HFFc6 (cell line): ENCODE data around the gene PTPRE. TPM values are rescaled to one million over a fixed set of nuclear protein-coding genes. Genes with fewer than 3 reads are reported as not detected.

Source experiments
- DNase-seq: peaks from one replicate; pipeline ENCODE4 v3.0.0-alpha.2; 2018
- H3K27ac Mint-ChIP-seq: 2 replicates; pipeline ENCODE4 v1.8.0; 2020; ENCODE audit warnings: mild to moderate bottlenecking, mixed read lengths
- H3K27me3 Mint-ChIP-seq: 2 replicates; pipeline ENCODE4 v1.8.0; 2021; ENCODE audit warnings: mild to moderate bottlenecking, moderate library complexity, mixed read lengths; ENCODE audit not compliant: insufficient read depth
- H3K36me3 Mint-ChIP-seq: 2 replicates; pipeline ENCODE4 v1.8.0; 2021; ENCODE audit warnings: low read depth, mixed read lengths
- H3K4me1 Mint-ChIP-seq: 2 replicates; pipeline ENCODE4 v1.8.0; 2020; ENCODE audit warnings: low read depth, mixed read lengths
- H3K4me3 Mint-ChIP-seq: 2 replicates; pipeline ENCODE4 v1.8.0; 2020; ENCODE audit warnings: mild to moderate bottlenecking, moderate library complexity, mixed read lengths
- H3K9me3 Mint-ChIP-seq: 2 replicates; pipeline ENCODE4 v1.8.0; 2020; ENCODE audit warnings: mild to moderate bottlenecking, mixed read lengths
- CTCF ChIP-seq: fragments of 200-600 bp; sonication (generic); IDR thresholded peaks from 2 replicates; pipeline ENCODE4 v1.5.0; 2021; ENCODE audit warnings: antibody characterized with exemption, mild to moderate bottlenecking
- total RNA-seq, 6 experiments: library from RNA; stranded (reverse); fragmentation: NEBNext Ultra II Directional; extraction: Animal tissue kit (Norgen Biotek cat#: 25700); gene quantifications; 2 replicates in 1 of 6; 3 replicates in 5 of 6; pipeline ENCODE4 v1.2.3, GENCODE V29; 2021

The PTPRE gene
- total RNA-seq, 6 experiments from 2014 or later: 0.14 to 0.37 (median 0.15) TPM; not detected in 3

GRCh38 chr10:127874671-127875448 lies 32.0 kb upstream of the PTPRE start:
- Mint-ChIP-seq H3K27ac (no peak overlapping the region), H3K9me3 (peaks cover 43% of the 10 kb centered on the region), H3K36me3 (no peaks in the 10 kb centered on the region), H3K4me1 (no peaks in the 10 kb centered on the region), H3K4me3 (no peak overlapping the region), H3K27me3 (no peaks in the 10 kb centered on the region; the same call in none of the 2 replicates)
- no peak for DNase-seq
- no peak for TF ChIP-seq CTCF

GRCh38 chr10:127875449-127875765 lies 31.5 kb upstream of the PTPRE start:
- H3K27ac Mint-ChIP-seq: no peak overlapping the region
- H3K4me3 Mint-ChIP-seq: no peak overlapping the region
- no peak for DNase-seq
- no peaks in the 10 kb centered on the region for H3K4me1 Mint-ChIP-seq
- no peak for TF ChIP-seq CTCF
- H3K27me3 Mint-ChIP-seq: no peaks in the 10 kb centered on the region; the same call in none of the 2 replicates
- H3K9me3 Mint-ChIP-seq: peaks cover 39% of the 10 kb centered on the region
- no peaks in the 10 kb centered on the region for H3K36me3 Mint-ChIP-seq

- Mint-ChIP-seq H3K9me3 (peaks cover 37% of the 10 kb centered on the region), H3K27ac (no peak overlapping the region), H3K27me3 (no peaks in the 10 kb centered on the region; the same call in none of the 2 replicates), H3K4me1 (no peaks in the 10 kb centered on the region), H3K4me3 (no peak overlapping the region), H3K36me3 (no peaks in the 10 kb centered on the region)
- TF ChIP-seq CTCF: no peak
- no peak for DNase-seq
Observed at GRCh38 chr10:127875916-127876315, 31.0 kb upstream of the PTPRE start.

- peaks cover 36% of the 10 kb centered on the region for H3K9me3 Mint-ChIP-seq
- H3K27ac Mint-ChIP-seq: no peak overlapping the region
- H3K27me3 Mint-ChIP-seq: no peaks in the 10 kb centered on the region; the same call in none of the 2 replicates
- no peaks in the 10 kb centered on the region for H3K4me1 Mint-ChIP-seq
- no peak for DNase-seq
- H3K36me3 Mint-ChIP-seq: no peaks in the 10 kb centered on the region
- H3K4me3 Mint-ChIP-seq: no peak overlapping the region
- TF ChIP-seq CTCF: no peak
Observed at GRCh38 chr10:127877116-127877515, 29.8 kb upstream of the PTPRE start.

- Mint-ChIP-seq H3K27me3 (no peaks in the 10 kb centered on the region; the same call in none of the 2 replicates), H3K27ac (no peak overlapping the region), H3K9me3 (peaks cover 37% of the 10 kb centered on the region), H3K36me3 (no peaks in the 10 kb centered on the region), H3K4me3 (no peak overlapping the region), H3K4me1 (no peaks in the 10 kb centered on the region)
- DNase-seq: no peak
- TF ChIP-seq CTCF: no peak
Observed at GRCh38 chr10:127877699-127878098, 29.2 kb upstream of the PTPRE start.
